22Rv1 (cell line): ENCODE results near the gene KIAA1671.

Experiments
- H3K27ac ChIP-seq: fragments of 450-650 bp; 2 replicates; pipeline ENCODE4 v1.5.1; 2017
- CTCF ChIP-seq: fragments of 450-650 bp; IDR thresholded peaks from 2 replicates; pipeline ENCODE4 v1.5.1; 2017; ENCODE audit warnings: mild to moderate bottlenecking
- ZFX ChIP-seq: fragments of 450-650 bp; IDR thresholded peaks from 2 replicates; pipeline ENCODE4 v1.6.1; 2017; ENCODE audit warnings: antibody characterized with exemption, borderline replicate concordance

Gene KIAA1671

GRCh38 chr22:24981656-24982055 lies 29.1 kb downstream of the KIAA1671 start:
- no peak overlapping the region for H3K27ac ChIP-seq
- TF ChIP-seq ZFX = no peak
- TF ChIP-seq CTCF = no peak

GRCh38 chr22:24982301-24983056 lies 30.0 kb downstream of the KIAA1671 start:
- no peak for TF ChIP-seq ZFX
- TF ChIP-seq CTCF = no peak
- no peak overlapping the region for H3K27ac ChIP-seq

GRCh38 chr22:24983151-24983550 lies 30.6 kb downstream of the KIAA1671 start:
- TF ChIP-seq CTCF (no peak), ZFX (no peak)
- H3K27ac ChIP-seq = no peak overlapping the region

- H3K27ac ChIP-seq = no peak overlapping the region
- TF ChIP-seq CTCF = no peak
- no peak for TF ChIP-seq ZFX
Measured at GRCh38 chr22:24984122-24984521, 31.6 kb downstream of the KIAA1671 start.

GRCh38 chr22:24985826-24986214 lies 33.3 kb downstream of the KIAA1671 start:
- H3K27ac ChIP-seq = no peak overlapping the region
- no peak for TF ChIP-seq ZFX

GRCh38 chr22:24986816-24987215 lies 34.3 kb downstream of the KIAA1671 start:
- no peak overlapping the region for H3K27ac ChIP-seq
- TF ChIP-seq ZFX = no peak
- TF ChIP-seq CTCF = no peak

GRCh38 chr22:24989135-24989534 lies 36.6 kb downstream of the KIAA1671 start:
- H3K27ac ChIP-seq = no peak overlapping the region
- TF ChIP-seq ZFX = no peak
- TF ChIP-seq CTCF = no peak

- TF ChIP-seq ZFX (no peak), CTCF (no peak)
- no peak overlapping the region for H3K27ac ChIP-seq
Measured at GRCh38 chr22:24989541-24989951, 37.0 kb downstream of the KIAA1671 start.
